GM19043 (cell line): ENCODE measurements around the gene DTX4.
"Not testable (repeated sequence)": the region's sequence is repeated elsewhere in the genome, so short reads cannot be mapped to it uniquely, and the experiment has no call there.

Experiments used
- ATAC-seq: cut with Tn5 transposase; IDR thresholded peaks from one replicate; pipeline ENCODE4 v1.9.1; 2021; ENCODE audit warnings: low read depth; ENCODE audit not compliant: unreplicated experiment

Gene DTX4

DNA sequence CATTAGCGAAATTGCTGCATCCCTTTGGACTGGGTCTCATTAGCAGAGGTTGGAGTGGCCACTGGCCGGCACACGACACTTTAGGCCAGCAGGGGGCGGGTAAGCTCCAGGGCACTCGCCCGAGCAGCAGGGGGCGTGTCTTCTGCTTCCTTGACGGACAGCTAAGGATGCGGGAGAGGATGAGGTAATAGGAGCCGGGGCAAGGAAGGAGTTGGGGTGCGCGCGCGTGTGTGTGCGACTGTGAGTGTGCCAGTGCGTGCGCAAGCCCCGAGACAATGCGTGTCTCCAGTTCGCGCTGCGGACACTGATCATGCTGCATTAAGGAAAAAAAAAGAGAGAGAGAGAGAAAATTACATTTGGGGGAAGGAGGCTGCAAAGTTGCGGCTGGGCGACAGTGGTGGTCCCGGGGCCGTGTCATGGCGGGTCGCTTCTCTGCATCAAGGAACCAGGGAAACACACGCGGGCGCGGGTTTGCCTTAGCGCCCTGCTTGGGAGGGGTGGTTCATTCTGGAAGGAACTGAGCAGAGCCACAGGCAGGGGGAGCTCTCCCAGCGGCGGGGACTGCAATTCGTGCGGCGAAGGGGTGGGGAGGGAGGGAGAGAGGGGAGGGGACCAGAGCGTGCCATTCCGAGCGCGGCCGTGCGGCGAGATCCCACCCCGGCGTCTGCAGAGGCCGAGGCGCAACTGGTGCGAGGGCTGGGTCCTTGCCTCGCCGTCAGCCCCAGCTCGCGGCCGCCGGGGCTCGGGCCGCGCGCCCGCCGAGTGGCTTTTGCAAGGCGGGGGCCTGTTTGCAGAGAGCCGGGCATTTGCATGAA is at the start of gene DTX4:
TSS of gene DTX4 (plus strand) at position 625 of the 815 bp plus-strand sequence. CDS start 464 bp downstream, outside the sequence.
- peak; percentile 66 for ATAC-seq

DNA sequence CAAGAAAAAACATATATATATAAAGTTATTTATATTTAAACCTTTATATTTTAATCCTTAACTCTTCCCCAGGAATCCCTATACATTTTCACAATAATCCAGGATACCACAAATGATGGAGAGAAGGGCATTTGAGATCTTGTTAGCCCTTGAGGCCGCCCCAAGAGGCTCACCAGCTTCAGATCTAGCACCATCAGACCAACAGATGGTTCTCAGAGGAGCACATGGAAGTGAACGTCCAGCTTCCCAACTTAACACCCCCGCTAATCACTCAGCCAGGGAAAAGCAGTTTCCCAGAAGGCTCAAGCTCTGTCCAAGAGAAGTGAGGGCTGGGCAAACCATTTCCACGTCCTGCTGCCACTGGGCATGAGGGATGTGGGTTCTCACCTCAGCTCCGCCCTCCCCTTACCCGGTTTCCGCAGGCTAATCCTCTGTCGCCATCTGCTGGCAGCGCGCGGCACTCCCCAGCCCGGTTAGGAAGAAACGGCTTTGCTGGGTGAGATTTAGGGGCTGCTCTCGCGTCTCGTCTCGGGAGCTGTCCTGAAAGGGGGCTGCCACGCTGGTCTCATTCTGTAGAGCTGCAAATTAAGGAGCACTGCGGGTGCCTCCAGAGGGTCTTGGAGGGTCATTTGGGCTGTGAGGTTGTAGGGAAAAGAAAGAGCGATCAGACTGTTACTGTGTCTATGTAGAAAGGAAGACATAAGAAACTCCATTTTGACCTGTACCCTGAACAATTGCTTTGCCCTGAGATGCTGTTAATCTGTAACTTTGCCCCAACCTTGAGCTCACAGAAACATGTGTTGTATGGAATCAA is 36.1 kb upstream of the DTX4 start:
- ATAC-seq: peak; percentile 97

DNA sequence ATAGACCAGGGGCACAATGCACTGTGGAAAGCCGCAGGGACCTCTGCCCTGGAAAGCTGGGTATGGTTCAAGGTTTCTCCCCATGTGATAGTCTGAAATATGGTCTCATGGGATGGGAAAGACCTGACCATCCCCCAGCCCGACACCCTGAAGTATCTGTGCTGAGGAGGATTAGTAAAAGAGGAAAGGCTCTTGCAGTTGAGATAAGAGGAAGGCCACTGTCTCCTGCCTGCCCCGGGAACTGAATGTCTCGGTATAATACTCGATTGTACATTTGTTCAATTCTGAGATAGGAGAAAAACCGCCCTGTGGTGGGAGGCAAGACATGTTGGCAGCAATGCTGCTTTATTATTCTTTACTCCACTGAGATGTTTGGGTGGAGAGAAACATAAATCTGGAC is 35.4 kb upstream of the DTX4 start:
- ATAC-seq: not testable (repeated sequence)

DNA sequence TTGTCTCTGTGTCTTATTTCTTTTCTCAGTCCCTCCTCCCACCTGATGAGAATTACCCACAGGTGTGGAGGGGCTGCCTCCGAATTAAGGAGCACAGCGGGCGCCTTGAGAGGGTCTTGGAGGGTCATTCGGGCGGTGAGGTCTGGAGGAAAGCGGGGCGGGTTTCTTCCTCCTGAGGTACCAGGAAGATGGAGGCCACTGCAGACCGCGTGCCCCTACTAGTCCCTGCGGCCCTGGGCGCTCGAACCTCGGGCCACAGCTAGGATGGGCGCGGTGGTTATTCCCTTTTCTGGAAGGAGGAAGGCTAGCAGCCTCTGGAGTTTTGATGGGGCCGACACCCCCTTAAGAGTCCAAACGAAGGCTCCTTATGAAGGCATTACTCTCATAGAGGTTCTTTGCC is 34.7 kb upstream of the DTX4 start:
- ATAC-seq: no peak

DNA sequence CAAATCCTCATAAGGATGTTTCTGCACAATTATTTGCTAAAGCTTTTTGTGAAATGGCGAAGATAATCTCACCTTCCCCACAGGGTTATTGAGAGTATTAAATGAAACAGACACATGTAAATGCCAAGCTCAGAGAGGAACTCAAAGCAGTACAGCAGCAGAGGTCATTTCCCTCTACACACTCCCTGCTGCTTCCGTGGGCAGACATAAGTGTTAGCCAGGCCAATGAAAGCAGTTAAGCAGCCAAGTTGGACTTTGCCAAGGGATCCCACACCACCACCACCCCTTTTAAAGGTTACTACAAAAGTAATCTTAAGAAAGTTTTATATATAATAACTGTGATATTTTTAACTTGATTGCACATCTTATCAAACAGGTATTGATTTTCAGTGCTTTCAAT is 33.3 kb upstream of the DTX4 start:
- no peak for ATAC-seq

DNA sequence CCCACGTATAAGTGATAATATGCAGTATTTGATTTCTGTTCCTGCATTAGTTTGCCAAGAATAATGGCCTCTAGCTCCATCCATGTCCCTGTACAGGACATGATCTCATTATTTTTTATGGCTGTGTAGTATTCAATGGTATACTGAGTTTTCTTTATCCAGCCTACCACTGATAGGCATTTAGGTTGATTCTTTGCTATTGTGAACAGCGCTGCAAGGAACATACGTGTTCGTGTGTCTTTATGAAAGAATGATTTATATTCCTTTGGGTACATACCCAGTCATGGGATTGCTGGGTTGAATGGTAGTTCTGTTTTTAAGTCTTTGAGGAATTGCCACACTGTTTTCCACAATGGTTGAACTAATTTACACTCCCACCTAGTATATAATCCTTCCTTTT is 30.7 kb upstream of the DTX4 start:
- ATAC-seq: no peak

DNA sequence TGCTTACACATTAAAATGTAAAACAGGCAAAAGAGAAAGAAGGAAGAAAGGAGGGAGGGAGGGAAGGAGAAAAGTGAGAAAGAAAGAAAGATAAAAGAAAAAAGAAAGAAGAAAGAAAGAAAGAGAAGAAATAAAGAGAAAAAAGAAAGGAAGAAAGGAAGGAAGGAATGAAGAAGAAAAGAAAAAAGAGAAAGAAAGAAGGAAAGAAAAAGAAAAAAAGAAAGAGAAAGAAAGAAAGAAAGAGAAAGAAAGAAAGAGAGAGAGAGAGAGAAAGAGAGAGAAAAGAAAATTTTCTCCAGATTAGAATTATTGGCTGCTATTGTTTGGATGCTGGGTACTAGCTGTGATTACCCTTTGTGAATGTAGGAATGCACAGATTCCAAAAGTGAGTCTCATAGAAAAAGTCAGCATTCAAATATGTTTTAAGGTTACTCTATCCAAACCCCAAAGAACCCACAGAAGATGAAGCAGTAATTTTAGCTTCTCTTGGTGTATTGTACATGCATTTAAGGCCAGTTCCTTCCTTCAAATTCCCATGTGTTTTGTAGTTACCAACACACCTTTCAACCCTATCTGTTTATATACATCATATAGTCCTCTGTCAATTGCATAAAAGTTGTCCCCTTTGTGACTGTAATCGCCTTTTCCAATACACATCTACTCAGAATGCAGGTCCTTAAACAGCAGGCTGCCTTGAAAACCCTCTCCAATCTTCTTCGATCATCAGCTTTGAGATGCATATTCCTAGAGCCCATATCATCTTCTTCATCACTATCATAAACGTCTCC is 30.1 kb upstream of the DTX4 start:
- no peak for ATAC-seq

DNA sequence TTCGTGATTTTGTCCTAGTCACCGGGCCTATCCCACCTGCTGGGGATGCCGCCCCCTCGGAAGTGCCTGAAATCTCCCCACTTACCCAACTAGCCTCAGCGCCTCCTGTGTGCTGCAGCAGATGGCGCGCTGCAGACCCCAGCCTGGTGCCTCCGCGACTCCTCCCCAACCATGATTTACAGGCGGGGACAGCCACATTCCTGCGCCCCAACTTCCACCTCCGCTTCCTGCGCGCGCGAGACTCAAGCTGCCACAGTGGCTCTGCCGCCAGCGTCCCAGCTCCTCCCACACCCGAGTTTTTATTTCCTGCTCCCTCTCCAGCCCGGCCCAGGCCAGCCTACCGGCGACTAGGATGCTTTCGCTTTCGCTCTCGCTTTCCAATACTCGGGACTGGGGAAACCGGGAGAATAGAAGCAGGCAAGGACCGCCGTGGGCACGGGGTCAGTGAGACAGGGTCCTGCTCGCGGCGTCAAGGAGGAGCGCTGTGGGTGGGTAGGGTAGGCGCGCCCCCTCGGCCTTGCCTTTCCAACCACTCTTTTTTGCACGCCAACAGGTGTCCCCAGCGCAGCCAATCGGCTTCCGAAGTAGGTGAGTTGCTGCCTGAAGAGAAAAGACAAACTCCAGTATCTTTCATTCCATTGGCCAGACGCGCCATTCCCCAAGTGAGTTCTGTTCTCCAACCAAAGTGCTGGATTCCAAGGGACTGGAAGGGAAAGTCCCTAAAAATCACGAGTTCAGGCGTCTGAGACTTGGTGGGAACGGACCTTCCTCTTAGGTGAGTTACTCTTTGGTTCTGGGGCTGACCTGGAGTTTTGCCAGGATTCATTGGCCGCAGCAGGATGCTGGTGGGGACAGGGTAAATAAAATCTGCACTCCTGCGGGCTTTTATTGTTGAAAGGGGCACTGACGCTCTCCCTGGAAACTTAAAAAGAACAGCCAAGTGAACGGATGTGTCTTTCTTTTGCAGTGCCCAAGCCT is 29.1 kb upstream of the DTX4 start, which contains the start of gene FAM111A:
TSS of gene FAM111A (plus strand) at position 327 of the 978 bp plus-strand sequence. CDS start 6,017 bp downstream, outside the sequence.
- peak; percentile 68 for ATAC-seq

DNA sequence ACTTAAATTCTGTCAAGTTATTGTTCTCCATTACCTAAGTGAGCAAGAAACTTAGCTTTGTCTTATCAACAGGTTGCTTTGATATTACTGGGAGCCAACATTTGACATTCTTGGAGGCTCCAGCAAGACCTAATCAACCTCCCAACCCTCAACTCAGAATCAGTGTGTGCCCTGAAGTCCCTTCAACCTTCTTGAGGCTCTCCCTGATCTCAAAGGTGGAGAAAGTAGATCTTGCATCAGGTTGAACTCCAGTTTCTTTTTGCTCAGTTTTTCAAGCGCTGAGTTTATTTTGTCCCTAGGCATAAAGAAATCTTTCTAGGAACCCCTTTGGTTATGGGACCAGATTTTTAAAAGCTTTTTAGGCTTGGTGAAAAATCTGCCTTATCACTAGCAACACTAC is 27.8 kb upstream of the DTX4 start:
- ATAC-seq: no peak

DNA sequence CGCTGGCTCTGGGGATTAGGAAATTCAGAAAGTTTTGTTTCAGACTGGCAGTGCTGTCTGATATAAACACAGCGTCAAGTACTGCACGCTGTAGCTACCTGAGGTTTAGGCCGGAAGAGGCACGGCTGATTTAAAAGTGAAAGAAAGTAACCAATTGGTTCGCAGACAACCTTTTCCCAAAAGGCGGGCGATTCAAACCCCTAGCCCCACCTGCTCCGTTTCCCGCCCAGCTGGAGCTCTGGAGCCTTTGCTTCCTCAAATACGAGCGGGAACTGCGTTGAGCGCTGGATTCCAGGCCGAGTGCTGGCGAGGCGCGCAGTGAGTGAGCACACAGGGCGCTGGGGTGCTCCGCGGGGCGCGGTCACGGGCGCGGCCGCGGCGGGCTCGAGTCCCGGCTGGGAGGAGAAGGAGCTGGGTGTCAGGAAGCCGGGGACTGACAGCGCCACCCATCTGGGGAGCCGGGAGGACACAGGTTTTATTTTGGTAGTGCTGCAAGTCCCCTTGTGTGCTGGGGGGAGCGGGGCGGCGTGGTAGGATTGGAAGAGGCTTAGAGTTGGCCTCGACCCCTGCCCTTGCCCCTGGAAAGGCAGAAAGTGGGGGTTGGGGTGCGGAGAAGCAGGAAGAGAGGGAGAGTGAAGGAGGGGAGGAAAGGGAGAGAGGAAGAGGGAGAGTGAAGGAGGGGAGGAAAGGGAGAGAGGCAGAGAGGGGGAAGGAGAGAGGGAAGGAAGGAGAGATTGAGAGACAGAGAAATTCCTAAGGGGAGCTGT is 27.2 kb upstream of the DTX4 start:
- ATAC-seq: peak; percentile 46

DNA sequence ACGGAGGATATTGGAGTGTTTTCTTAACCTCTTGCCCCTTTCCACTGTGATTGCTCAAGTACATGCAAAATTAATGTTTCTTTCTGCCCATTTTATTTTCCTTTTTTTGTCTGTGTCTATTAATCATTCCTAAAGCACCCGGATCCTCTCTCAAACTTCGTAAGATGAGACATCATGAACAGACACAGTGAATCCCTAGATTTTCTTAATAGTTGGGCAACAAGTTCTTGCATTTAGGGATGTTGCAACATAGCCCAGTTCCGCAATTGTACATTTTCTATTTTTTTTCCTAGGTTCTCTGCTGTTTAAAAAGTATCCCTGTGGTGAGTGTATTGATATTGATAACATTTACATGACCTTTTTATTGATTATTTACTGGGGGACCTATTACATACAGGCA is 26.4 kb upstream of the DTX4 start:
- ATAC-seq: no peak

DNA sequence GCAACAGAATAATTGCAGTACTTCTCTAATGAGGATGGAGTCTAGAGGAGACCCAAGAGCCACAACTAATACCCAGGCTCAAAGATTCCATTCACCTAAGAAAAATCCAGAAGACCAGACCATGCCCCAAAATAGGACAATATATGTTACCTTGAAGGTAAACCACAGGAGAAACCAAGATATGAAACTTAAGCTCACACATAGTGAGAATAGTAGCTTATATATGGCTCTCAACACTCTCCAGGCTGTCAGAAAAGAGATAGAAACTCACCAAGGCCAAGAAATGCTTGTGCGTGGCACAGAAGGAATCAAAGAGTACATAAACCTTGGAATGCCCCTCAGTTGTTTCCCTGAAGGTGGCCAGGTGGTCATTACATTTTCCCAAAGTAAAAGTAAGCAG is 20.2 kb upstream of the DTX4 start:
- ATAC-seq: peak; percentile 60

DNA sequence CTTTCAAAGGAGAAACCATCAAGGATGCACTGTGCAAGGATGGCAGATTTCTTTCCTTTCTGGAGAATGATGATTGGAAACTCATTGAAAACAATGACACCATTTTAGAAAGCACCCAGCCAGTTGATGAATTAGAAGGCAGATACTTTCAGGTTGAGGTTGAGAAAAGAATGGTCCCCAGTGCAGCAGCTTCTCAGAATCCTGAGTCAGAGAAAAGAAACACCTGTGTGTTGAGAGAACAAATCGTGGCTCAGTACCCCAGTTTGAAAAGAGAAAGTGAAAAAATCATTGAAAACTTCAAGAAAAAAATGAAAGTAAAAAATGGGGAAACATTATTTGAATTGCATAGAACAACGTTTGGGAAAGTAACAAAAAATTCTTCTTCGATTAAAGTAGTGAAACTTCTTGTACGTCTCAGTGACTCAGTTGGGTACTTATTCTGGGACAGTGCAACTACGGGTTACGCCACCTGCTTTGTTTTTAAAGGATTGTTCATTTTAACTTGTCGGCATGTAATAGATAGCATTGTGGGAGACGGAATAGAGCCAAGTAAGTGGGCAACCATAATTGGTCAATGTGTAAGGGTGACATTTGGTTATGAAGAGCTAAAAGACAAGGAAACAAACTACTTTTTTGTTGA is 19.5 kb upstream of the DTX4 start:
- ATAC-seq: peak; percentile 83

DNA sequence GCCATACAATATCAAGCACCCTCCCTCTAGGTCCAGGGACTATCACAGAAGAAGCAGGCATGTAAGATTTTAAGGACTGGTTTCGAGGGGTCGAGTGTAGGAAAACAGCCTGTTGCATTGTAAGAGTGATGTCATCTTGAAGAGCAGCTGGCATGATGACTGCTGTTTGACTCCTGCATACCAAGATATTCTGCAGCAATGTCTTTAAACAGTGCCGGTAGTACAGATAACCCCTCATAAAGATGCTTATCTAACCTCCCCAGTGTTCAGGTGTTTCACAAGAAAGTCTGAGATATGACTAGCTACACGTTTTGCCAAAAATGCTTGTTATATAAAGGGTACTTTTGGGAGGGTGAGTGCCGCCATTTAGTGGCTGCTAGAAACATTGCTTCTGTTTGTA is 17.3 kb upstream of the DTX4 start:
- ATAC-seq: no peak

DNA sequence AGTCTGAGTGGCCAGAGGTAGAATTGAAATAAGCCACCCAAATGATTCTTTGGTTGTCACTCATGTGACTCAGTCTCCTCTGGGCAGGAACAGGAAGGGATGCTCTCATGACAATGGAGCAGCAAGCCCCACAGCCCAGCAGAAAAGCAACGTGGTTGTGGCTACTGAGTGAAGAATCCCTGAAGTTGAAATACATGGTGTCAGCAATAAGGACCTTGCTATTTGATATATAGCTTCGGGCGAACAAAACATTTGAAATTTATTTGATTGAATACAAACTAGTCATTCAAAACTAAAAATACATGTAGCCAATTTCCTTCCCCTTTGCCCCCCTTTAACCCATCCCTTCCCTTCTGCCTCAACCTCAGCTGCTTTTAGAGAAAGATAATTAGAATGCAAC is 14.5 kb upstream of the DTX4 start:
- ATAC-seq: no peak

DNA sequence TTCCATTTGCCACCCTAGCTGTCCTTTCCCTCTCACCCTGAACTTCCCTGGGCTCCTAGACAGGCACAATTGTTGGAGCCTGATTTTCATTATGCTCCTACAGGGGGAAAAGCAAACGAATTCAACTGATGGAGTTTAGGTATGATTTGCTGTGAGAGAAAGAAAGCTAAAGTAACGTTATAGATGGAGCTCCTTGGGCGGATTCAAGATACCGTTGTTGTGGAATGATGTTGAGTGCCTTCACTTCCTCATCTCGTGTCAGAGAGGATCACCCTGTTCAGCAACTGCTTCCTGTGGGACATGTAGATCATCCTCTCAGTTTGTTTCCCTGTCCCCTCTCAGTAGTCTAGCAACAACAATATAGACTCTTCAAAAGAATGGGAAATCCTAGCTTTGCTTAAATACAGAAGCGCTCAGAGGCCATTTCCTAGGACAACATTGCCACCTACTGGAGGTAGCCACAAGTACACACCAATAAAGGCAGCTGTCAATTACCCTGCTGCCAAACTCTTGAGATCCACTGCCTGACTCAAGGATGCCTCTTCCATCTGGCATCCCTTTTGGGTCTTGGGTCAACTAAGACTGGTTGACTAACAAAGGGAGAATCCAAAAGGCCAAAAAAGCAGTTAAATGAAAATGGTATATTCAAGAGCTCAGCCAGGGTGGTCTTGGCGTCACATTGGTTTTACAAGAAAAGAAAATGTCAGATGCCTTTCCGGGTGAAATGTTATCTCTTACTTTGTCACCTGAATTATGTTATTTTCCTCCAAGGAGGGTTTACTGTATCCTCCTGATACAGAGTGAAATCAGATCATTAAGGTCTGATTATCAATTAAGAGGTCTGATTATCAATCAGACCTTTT is 13.5 kb upstream of the DTX4 start:
- ATAC-seq: peak; percentile 95

DNA sequence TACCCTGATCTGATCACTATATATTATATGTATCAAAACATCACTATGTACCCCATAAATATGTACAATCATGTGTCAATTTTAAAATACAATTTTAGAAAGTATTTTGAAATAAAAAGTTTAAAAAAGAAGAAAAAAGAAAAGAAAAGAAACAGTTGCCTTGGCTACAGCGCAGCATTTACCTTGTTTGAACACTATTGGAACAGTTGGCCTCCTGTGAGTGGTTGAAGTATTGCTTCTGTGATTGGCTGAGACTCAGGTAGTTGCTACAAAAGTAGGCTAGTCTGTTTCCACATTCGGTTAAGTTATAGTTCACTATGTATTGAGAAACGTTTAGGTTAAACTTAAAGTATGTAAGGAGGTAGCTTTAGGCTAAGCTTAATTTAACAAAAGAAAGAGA is 7.9 kb upstream of the DTX4 start:
- ATAC-seq: no peak
